OCI-LY7 (cell line): ENCODE results near the gene ZMYM5. TPM values are rescaled to one million over a fixed set of nuclear protein-coding genes. Genes with fewer than 3 reads are reported as not detected.
"Not testable (repeated sequence)": the region's sequence is repeated elsewhere in the genome, so short reads cannot be mapped to it uniquely, and the experiment has no call there.

Source experiments
- BruUV-seq: library from RNA; stranded (reverse); fragments of 400-500 nt; replicated peaks from 2 replicates; lab custom pipeline; 2021; lab: Mats Ljungman, UMichigan
- CTCF ChIA-PET: fragments of 300-600 bp; sonication (Branson Sonifier 250); formaldehyde crosslinking; loops from one replicate; lab custom pipeline; 2022; ENCODE audit warnings: antibody characterized with exemption; ENCODE audit not compliant: unreplicated experiment; lab: Charles Lee
- POLR2A ChIA-PET: fragments of 300-600 bp; sonication (Branson Sonifier 250); formaldehyde crosslinking; loops from one replicate; lab custom pipeline; 2022; ENCODE audit warnings: antibody characterized with exemption; lab: Charles Lee
- DNase-seq: peaks from one replicate; pipeline ENCODE4 v3.0.0-alpha.2; 2015; ENCODE audit warnings: low spot score
- H2AFZ ChIP-seq: fragments of 200-600 bp; sonication (generic), shearing (Covaris generic); 2 replicates; pipeline ENCODE4 v1.6.1; 2014; ENCODE audit warnings: mild to moderate bottlenecking, antibody characterized with exemption, low read length, moderate library complexity
- H3K27ac ChIP-seq: fragments of 200-600 bp; sonication (generic); 2 replicates; pipeline ENCODE4 v1.5.1; 2014; ENCODE audit warnings: mixed run types, low read depth, mild to moderate bottlenecking, moderate library complexity, low read length, inconsistent platforms; ENCODE audit not compliant: poor library complexity, severe bottlenecking
- H3K36me3 ChIP-seq: fragments of 200-600 bp; sonication (generic); 2 replicates; pipeline ENCODE4 v1.6.1; 2014; ENCODE audit warnings: mild to moderate bottlenecking, antibody characterized with exemption, low read length, moderate library complexity, mixed read lengths; ENCODE audit not compliant: insufficient read depth
- H3K4me1 ChIP-seq: fragments of 200-600 bp; sonication (generic); 2 replicates; pipeline ENCODE4 v1.5.1; 2014; ENCODE audit warnings: mild to moderate bottlenecking, low read length; ENCODE audit not compliant: insufficient read depth, poor library complexity, severe bottlenecking
- H3K4me2 ChIP-seq: fragments of 200-600 bp; sonication (generic); 2 replicates; pipeline ENCODE4 v1.6.1; 2014; ENCODE audit warnings: mild to moderate bottlenecking, low read length
- H3K4me3 ChIP-seq: fragments of 200-600 bp; sonication (generic); 2 replicates; pipeline ENCODE4 v1.5.1; 2014; ENCODE audit warnings: mild to moderate bottlenecking, low read depth, low read length; ENCODE audit not compliant: poor library complexity, severe bottlenecking
- H3K79me2 ChIP-seq: fragments of 200-600 bp; sonication (generic); 2 replicates; pipeline ENCODE4 v1.6.1; 2016; ENCODE audit warnings: low read depth, mild to moderate bottlenecking, low read length, moderate library complexity, mixed read lengths; ENCODE audit not compliant: insufficient read depth
- H3K9me2 ChIP-seq: fragments of 200-600 bp; sonication (generic); 2 replicates; pipeline ENCODE4 v1.6.1; 2016; ENCODE audit warnings: mild to moderate bottlenecking, low read length, mixed read lengths; ENCODE audit not compliant: insufficient read depth
- H3K9me3 ChIP-seq: fragments of 200-600 bp; sonication (generic); 2 replicates; pipeline ENCODE4 v1.6.1; 2014; ENCODE audit warnings: mild to moderate bottlenecking, mixed run types, low read length, mixed read lengths
- H4K20me1 ChIP-seq: fragments of 200-600 bp; sonication (generic); 2 replicates; pipeline ENCODE4 v1.6.1; 2014; ENCODE audit warnings: mild to moderate bottlenecking, antibody characterized with exemption, low read length, moderate library complexity, mixed read lengths; ENCODE audit not compliant: insufficient read depth
- CTCF ChIP-seq: fragments of 200-600 bp; sonication (generic); conservative IDR thresholded peaks from 2 replicates; pipeline ENCODE4 v1.5.1; 2014; ENCODE audit warnings: mild to moderate bottlenecking, antibody characterized with exemption, low read length, moderate library complexity, mixed read lengths
- EZH2phosphoT487 ChIP-seq: fragments of 200-600 bp; sonication (generic); IDR thresholded peaks from 2 replicates; pipeline ENCODE4 v1.6.1; 2018; ENCODE audit warnings: low read depth, borderline replicate concordance, mild to moderate bottlenecking, mixed run types, antibody characterized with exemption, low read length, moderate library complexity, mixed read lengths
- intact Hi-C: fragments of 100-400 bp; cut with micrococcal nuclease; formaldehyde crosslinking; loops from one replicate; pipeline ENCODE4 v1.10.0; 2022; ENCODE audit not compliant: unreplicated experiment
- total RNA-seq, 2 experiments: library from RNA; depleted of rRNA in 1 of 2; stranded (reverse); fragments of >200 nt in 1 of 2; shearing (Covaris generic) in 1 of 2; gene quantifications; 2 replicates each; pipeline ENCODE4 v1.2.3, GENCODE V29; 2014 to 2022

ZMYM5 gene
- total RNA-seq, 2 experiments from 2014 or later = 10.2 to 15.2 TPM

GRCh38 chr13:19791953-19792537 lies 71.4 kb downstream of the ZMYM5 start:
- Histone ChIP-seq H3K4me1 (no peaks in the 10 kb centered on the region), H3K27ac (no peak overlapping the region), H3K9me2 (no peaks in the 10 kb centered on the region), H3K4me3 (no peak overlapping the region), H4K20me1 (no peaks in the 10 kb centered on the region), H3K4me2 (no peak overlapping the region), H3K9me3 (no peaks in the 10 kb centered on the region), H3K36me3 (no peaks in the 10 kb centered on the region), H3K79me2 (no peaks in the 10 kb centered on the region), H2AFZ (no peak overlapping the region)
- POLR2A ChIA-PET = interaction anchor here (0.7 to 1.2 kb wide), 6 partner anchors 9 to 1678 kb away, joined by 3 to 4 read pairs (median 3); partner anchors contain the start of gene PSPC1
- no peak for DNase-seq
- BruUV-seq = no TSS peak
- CTCF ChIA-PET = no interaction called here
- no peak for TF ChIP-seq EZH2phosphoT487
- no peak for TF ChIP-seq CTCF
- intact Hi-C loops = no loop called here

GRCh38 chr13:19782727-19783682 lies 80.4 kb downstream of the ZMYM5 start, which contains the start of gene PSPC1:
TSS of gene PSPC1 (minus strand) at chr13:19782945. CDS start at chr13:19782757, 188 bp downstream.
- Histone ChIP-seq H3K4me3 (peak within 1 kb of the TSS; percentile 100), H3K4me2 (peak within 1 kb of the TSS; percentile 79), H3K79me2 (peaks cover 24% of the 10 kb centered on the region), H3K36me3 (peaks cover 17% of the 10 kb centered on the region), H2AFZ (peak within 1 kb of the TSS; percentile 82), H3K27ac (peak within 1 kb of the TSS; percentile 92)
- intact Hi-C loops = loop anchor here (2.0 to 5.0 kb wide), 2 partner anchors 80 to 189 kb away; partner anchors contain the start of gene ZMYM5
- DNase-seq = peak; percentile 96
- H3K9me2 ChIP-seq, H4K20me1 ChIP-seq, H3K4me1 ChIP-seq, H3K9me3 ChIP-seq, CTCF ChIA-PET: not testable (repeated sequence)
- POLR2A ChIA-PET = interaction anchor here (0.9 to 1.4 kb wide), 6 partner anchors 9 to 1004 kb away, joined by 3 to 4 read pairs (median 4); no protein-coding TSS in a partner anchor
- BruUV-seq = TSS peak; percentile 86

- peaks cover 4% of the 10 kb centered on the region; the same call in 1 of the 2 replicates for H4K20me1 ChIP-seq
- peak overlapping the region; percentile 82 for H2AFZ ChIP-seq
- peaks cover 4% of the 10 kb centered on the region; the same call in 1 of the 2 replicates for H3K9me3 ChIP-seq
- H3K9me2 ChIP-seq = no peaks in the 10 kb centered on the region
- H3K4me2 ChIP-seq = peak overlapping the region; percentile 79
- ChIA-PET POLR2A (interaction anchor here (0.5 to 1.4 kb wide), 4 partner anchors 10 to 1005 kb away, joined by 3 to 4 read pairs (median 4); no protein-coding TSS in a partner anchor), CTCF (no interaction called here)
- no peak for TF ChIP-seq EZH2phosphoT487
- no peak for TF ChIP-seq CTCF
- DNase-seq = peak; percentile 63
- H3K27ac ChIP-seq = peak overlapping the region; percentile 92
- H3K4me3 ChIP-seq = peak overlapping the region; percentile 100
- peaks cover 32% of the 10 kb centered on the region for H3K79me2 ChIP-seq
- intact Hi-C loops = loop anchor here (2.0 to 5.0 kb wide), 2 partner anchors 81 to 190 kb away; partner anchors contain the start of gene ZMYM5
- peaks cover 5% of the 10 kb centered on the region for H3K4me1 ChIP-seq
- TSS peak; percentile 97 for BruUV-seq
- peaks cover 24% of the 10 kb centered on the region for H3K36me3 ChIP-seq
Observed at GRCh38 chr13:19782049-19782726, 81.3 kb downstream of the ZMYM5 start.
